Esophagus muscularis mucosa (tissue), 3 donors: Measurements from ENCODE around the gene TEAD4.

Source experiments
- CTCF ChIP-seq, 3 experiments: fragments of 200-600 bp in 2 of 3; fragments of 450-650 bp in 1 of 3; sonication (generic) in 2 of 3; IDR thresholded peaks; one replicate each; pipeline ENCODE4 v1.5.1; 2017 to 2019; ENCODE audit warnings: antibody characterized with exemption in 3 of 3, mild to moderate bottlenecking in 2 of 3, moderate library complexity in 1 of 3
- EP300 ChIP-seq: sonication (generic); formaldehyde crosslinking; IDR thresholded peaks from one replicate; pipeline ENCODE4 v1.6.1; 2017; ENCODE audit warnings: antibody characterized with exemption

GRCh38 chr12:3075315-3075714 lies 116.1 kb downstream of the TEAD4 start:
- TF ChIP-seq CTCF (IDR thresholded peaks at IDR 0.05) (no peak), EP300 (no peak)
